ENCODE measurements around the gene PCP4. TPM values are rescaled to one million over a fixed set of nuclear protein-coding genes. Genes with fewer than 3 reads are reported as not detected.

PCP4 gene
- total RNA-seq, 1 donor from 2014 or later: not detected

- no peaks in the 10 kb centered on the region for H3K36me3 Mint-ChIP-seq (ENCODE audit: low read depth, unreplicated experiment)
- no peaks in the 10 kb centered on the region for H3K4me1 Mint-ChIP-seq (ENCODE audit: unreplicated experiment)
- H3K27ac Mint-ChIP-seq (ENCODE audit: unreplicated experiment): no peak overlapping the region
- no peak for DNase-seq (ENCODE audit: low spot score)
- H3K27me3 Mint-ChIP-seq (ENCODE audit: unreplicated experiment): peaks cover 8% of the 10 kb centered on the region
- TF ChIP-seq CTCF (IDR thresholded peaks at IDR 0.05; ENCODE audit: unreplicated experiment): no peak
- H3K9me3 Mint-ChIP-seq (ENCODE audit: unreplicated experiment): peaks cover 13% of the 10 kb centered on the region
- no peak overlapping the region for H3K4me3 Mint-ChIP-seq (ENCODE audit: unreplicated experiment)
Observed at GRCh38 chr21:39972471-39972870, 105.2 kb downstream of the PCP4 start.

GRCh38 chr21:39972976-39973770 lies 105.9 kb downstream of the PCP4 start:
- Mint-ChIP-seq H3K9me3 (ENCODE audit: unreplicated experiment) (peaks cover 10% of the 10 kb centered on the region), H3K4me3 (ENCODE audit: unreplicated experiment) (no peak overlapping the region), H3K36me3 (ENCODE audit: low read depth, unreplicated experiment) (peaks cover 6% of the 10 kb centered on the region), H3K4me1 (ENCODE audit: unreplicated experiment) (no peaks in the 10 kb centered on the region), H3K27ac (ENCODE audit: unreplicated experiment) (no peak overlapping the region), H3K27me3 (ENCODE audit: unreplicated experiment) (peaks cover 8% of the 10 kb centered on the region)
- TF ChIP-seq CTCF (IDR thresholded peaks at IDR 0.05; ENCODE audit: unreplicated experiment): no peak
- no peak for DNase-seq (ENCODE audit: low spot score)

GRCh38 chr21:39976800-39977199 lies 109.6 kb downstream of the PCP4 start:
- Mint-ChIP-seq H3K36me3 (ENCODE audit: low read depth, unreplicated experiment) (peaks cover 7% of the 10 kb centered on the region), H3K4me1 (ENCODE audit: unreplicated experiment) (no peaks in the 10 kb centered on the region), H3K9me3 (ENCODE audit: unreplicated experiment) (peaks cover 11% of the 10 kb centered on the region), H3K27ac (ENCODE audit: unreplicated experiment) (no peak overlapping the region), H3K27me3 (ENCODE audit: unreplicated experiment) (peaks cover 8% of the 10 kb centered on the region), H3K4me3 (ENCODE audit: unreplicated experiment) (no peak overlapping the region)
- no peak for TF ChIP-seq CTCF (IDR thresholded peaks at IDR 0.05; ENCODE audit: unreplicated experiment)
- DNase-seq (ENCODE audit: low spot score): no peak

Other genes with a start within 250 kb of the PCP4 start
- 2.5 TPM for gene IGSF5, start 122.3 kb upstream of the PCP4 start, total RNA-seq (ENCODE audit: unreplicated experiment)